Neuronal stem cell (in vitro differentiated cells): ENCODE results near the gene RFC2.

Source experiments
- DNase-seq: peaks from one replicate; pipeline ENCODE4 v3.0.0-alpha.2; 2013; ENCODE audit warnings: low spot score
- H2AFZ ChIP-seq: one replicate; pipeline ENCODE4 v1.6.1; 2013; ENCODE audit warnings: mild to moderate bottlenecking, low read length, inconsistent platforms
- H2AK5ac ChIP-seq: 2 replicates; pipeline ENCODE4 v1.6.1; 2013; ENCODE audit warnings: low read depth, mild to moderate bottlenecking, inconsistent platforms, low read length, moderate library complexity, mixed read lengths
- H2BK120ac ChIP-seq: 2 replicates; pipeline ENCODE4 v1.6.1; 2013; ENCODE audit warnings: low read depth, mild to moderate bottlenecking, inconsistent platforms, low read length, moderate library complexity, mixed read lengths
- H2BK12ac ChIP-seq: one replicate; pipeline ENCODE4 v1.6.1; 2013; ENCODE audit warnings: low read length, inconsistent platforms
- H2BK15ac ChIP-seq: 2 replicates; pipeline ENCODE4 v1.6.1; 2013; ENCODE audit warnings: mild to moderate bottlenecking, low read length, inconsistent platforms, mixed read lengths
- H2BK5ac ChIP-seq: one replicate; pipeline ENCODE4 v1.6.1; 2013; ENCODE audit warnings: inconsistent platforms, mild to moderate bottlenecking, low read length, moderate library complexity
- H3K14ac ChIP-seq: one replicate; pipeline ENCODE4 v1.6.1; 2013; ENCODE audit warnings: low read length, inconsistent platforms
- H3K18ac ChIP-seq: 2 replicates; pipeline ENCODE4 v1.6.1; 2013; ENCODE audit warnings: low read length, inconsistent platforms
- H3K23ac ChIP-seq: 2 replicates; pipeline ENCODE4 v1.6.1; 2013; ENCODE audit warnings: low read depth, mild to moderate bottlenecking, mixed read lengths, low read length, inconsistent platforms; ENCODE audit not compliant: poor library complexity
- H3K27ac ChIP-seq: replicated peaks from 3 replicates; pipeline ENCODE4 v1.5.1; 2013; ENCODE audit warnings: low read length, inconsistent platforms
- H3K27me3 ChIP-seq, 3 experiments: 2 replicates each; pipeline ENCODE4 v1.6.1; 2013; ENCODE audit warnings: low read length in 3 of 3, mild to moderate bottlenecking in 2 of 3, inconsistent platforms in 1 of 3, low read depth in 1 of 3, mixed read lengths in 1 of 3, moderate library complexity in 1 of 3; ENCODE audit not compliant: control insufficient read depth in 3 of 3, insufficient read depth in 3 of 3
- H3K36me3 ChIP-seq, 2 donors: replicated peaks in 1 of 2; 2 replicates each; pipeline ENCODE4 v1.6.1; 2013; ENCODE audit warnings: low read length in 2 of 2; ENCODE audit not compliant: control insufficient read depth in 2 of 2, insufficient read depth in 2 of 2
- H3K4ac ChIP-seq: 2 replicates; pipeline ENCODE4 v1.6.1; 2013; ENCODE audit warnings: inconsistent platforms, mild to moderate bottlenecking, low read length, moderate library complexity
- H3K4me1 ChIP-seq, 2 donors: 1 replicate in 1 of 2; 2 replicates in 1 of 2; pipeline ENCODE4 v1.6.1; 2013; ENCODE audit warnings: low read length in 2 of 2, low read depth in 1 of 2; ENCODE audit not compliant: control insufficient read depth in 2 of 2, insufficient read depth in 1 of 2
- H3K4me2 ChIP-seq: one replicate; pipeline ENCODE4 v1.6.1; 2013; ENCODE audit warnings: mild to moderate bottlenecking, low read length, inconsistent platforms; ENCODE audit not compliant: insufficient read depth, poor library complexity, severe bottlenecking
- H3K4me3 ChIP-seq, 2 donors: 2 replicates each; pipeline ENCODE4 v1.5.1; 2013; ENCODE audit warnings: low read length in 2 of 2, mild to moderate bottlenecking in 2 of 2, inconsistent platforms in 1 of 2, moderate library complexity in 1 of 2
- H3K79me1 ChIP-seq: one replicate; pipeline ENCODE4 v1.6.1; 2013; ENCODE audit warnings: low read depth, mild to moderate bottlenecking, inconsistent platforms, low read length, moderate library complexity
- H3K9ac ChIP-seq: one replicate; pipeline ENCODE4 v1.6.1; 2013; ENCODE audit warnings: mild to moderate bottlenecking, low read depth, low read length, inconsistent platforms; ENCODE audit not compliant: poor library complexity
- H3K9me3 ChIP-seq, 2 donors: replicated peaks in 1 of 2; 2 replicates each; pipeline versions ENCODE3 to v1.6.1; 2013; ENCODE audit warnings: low read length in 2 of 2, mild to moderate bottlenecking in 2 of 2, inconsistent platforms in 1 of 2, low read depth in 1 of 2, mixed read lengths in 1 of 2, moderate library complexity in 1 of 2; ENCODE audit not compliant: control insufficient read depth in 2 of 2, insufficient read depth in 1 of 2
- H4K8ac ChIP-seq: one replicate; pipeline ENCODE4 v1.6.1; 2013; ENCODE audit warnings: low read depth, mild to moderate bottlenecking, inconsistent platforms, low read length, moderate library complexity
- H4K91ac ChIP-seq: one replicate; pipeline ENCODE4 v1.6.1; 2013; ENCODE audit warnings: low read length, low read depth, mild to moderate bottlenecking, inconsistent platforms; ENCODE audit not compliant: poor library complexity
- WGBS, 2 donors: extraction: QIAGEN DNeasy Blood & Tissue Kit; methylation state at CpG; one replicate each; pipeline ENCODE4 v1.1.7; 2013; ENCODE audit warnings: missing lambda C conversion rate in 2 of 2, mixed read lengths in 1 of 2; ENCODE audit not compliant: insufficient read length in 2 of 2, insufficient replicate concordance in 1 of 2; ENCODE audit errors: extremely low coverage in 2 of 2; 5-methylcytosine and 5-hydroxymethylcytosine counted together

RFC2 gene

DNA sequence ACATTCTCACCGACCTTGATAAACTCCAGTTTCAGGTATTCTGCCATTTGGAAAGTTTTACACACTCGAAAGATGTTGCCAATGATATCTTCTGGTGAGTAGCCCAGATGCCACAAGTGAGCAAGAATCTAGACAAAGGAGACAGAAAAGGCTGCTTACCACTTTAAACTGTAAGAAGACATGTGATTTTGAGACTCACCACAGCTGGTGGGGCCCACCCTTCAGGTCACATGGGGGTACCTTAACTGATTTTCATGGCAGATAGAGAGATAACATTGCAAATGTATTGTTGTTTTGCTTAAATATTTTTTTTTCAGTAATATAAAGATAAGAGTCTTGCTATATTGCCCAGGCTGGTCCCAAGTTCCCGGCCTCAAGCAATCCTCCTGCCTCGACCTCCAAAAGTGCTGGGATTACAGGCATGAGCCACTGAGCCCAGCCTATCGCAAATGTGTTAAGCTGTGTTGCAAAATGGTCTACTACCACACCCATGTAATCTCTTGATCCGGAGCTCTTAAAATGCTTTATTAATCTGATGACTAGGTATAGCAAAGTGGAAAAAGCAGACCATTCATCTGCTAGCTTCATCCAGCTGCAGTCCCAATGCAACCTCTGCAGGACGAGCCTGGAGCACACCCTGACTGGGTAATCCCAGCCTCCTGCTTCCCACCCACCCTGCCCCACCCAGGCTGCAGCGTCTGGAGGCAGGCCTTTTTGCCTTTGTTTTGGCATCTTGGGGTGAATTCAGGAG, 18.5 kb downstream of the RFC2 start:
- no peaks in the 10 kb centered on the region for H3K79me1 ChIP-seq
- no peak overlapping the region for H3K4me3 ChIP-seq
- H2AFZ ChIP-seq, result no peak overlapping the region
- peaks cover 62 to 98% of the 10 kb centered on the region in 2 donors for H3K36me3 ChIP-seq
- H2BK120ac ChIP-seq, result no peak overlapping the region
- no CpG with 5 or more reads among the region's 8 CpGs for WGBS, 2 donors
- no peak overlapping the region for H3K18ac ChIP-seq
- H2AK5ac ChIP-seq, result no peak overlapping the region
- DNase-seq, result no peak
- H2BK15ac ChIP-seq, result no peak overlapping the region
- H2BK5ac ChIP-seq, result no peak overlapping the region
- H4K8ac ChIP-seq, result no peak overlapping the region
- H4K91ac ChIP-seq, result no peak overlapping the region
- peaks cover 0 to 2% of the 10 kb centered on the region in 2 donors for H3K9me3 ChIP-seq
- H2BK12ac ChIP-seq, result no peak overlapping the region
- no peaks in the 10 kb centered on the region for H3K27me3 ChIP-seq
- H3K4me1 ChIP-seq, result no peaks in the 10 kb centered on the region
- H3K9ac ChIP-seq, result no peak overlapping the region
- no peak overlapping the region for H3K4ac ChIP-seq
- no peak overlapping the region for H3K27ac ChIP-seq
- H3K14ac ChIP-seq, result no peak overlapping the region
- H3K4me2 ChIP-seq, result no peak overlapping the region
- H3K23ac ChIP-seq, result no peak overlapping the region

DNA sequence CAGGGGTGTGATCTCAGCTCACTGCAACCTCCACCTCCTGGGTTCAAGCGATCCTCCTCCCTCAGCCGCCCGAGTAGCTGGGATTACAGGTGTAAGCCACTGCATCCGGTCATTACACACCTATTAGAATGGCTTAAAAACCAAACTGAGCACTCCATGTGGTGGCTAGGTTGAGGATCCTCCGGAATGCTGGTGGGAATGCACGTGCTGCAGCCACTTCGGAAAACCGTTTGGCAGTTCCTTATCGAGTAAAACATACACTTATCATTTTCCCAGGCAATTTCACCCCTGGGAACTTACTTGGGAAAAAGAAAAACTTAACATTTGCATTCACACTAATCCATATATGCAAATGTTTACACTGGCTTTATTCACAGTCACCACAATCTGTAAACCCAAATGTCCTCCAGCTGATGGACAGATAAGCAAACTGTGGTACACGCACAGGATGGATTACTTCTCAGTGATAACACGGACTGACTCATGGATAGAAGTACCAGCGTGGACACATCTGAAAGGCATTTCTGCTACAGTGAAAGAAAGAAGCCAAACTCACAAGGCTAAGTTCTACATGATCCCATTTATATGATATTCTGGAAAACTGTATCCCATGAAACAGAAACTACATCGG, 20.4 kb downstream of the RFC2 start:
- no peak overlapping the region for H3K23ac ChIP-seq
- no peak overlapping the region for H2BK15ac ChIP-seq
- H3K4me1 ChIP-seq, result no peaks in the 10 kb centered on the region
- no peak overlapping the region for H2BK120ac ChIP-seq
- whole genome bisulfite sequencing, 2 donors, result no CpG with 5 or more reads among the region's 13 CpGs
- H2BK12ac ChIP-seq, result no peak overlapping the region
- H3K4ac ChIP-seq, result no peak overlapping the region
- no peak overlapping the region for H2AFZ ChIP-seq
- no peak overlapping the region for H3K4me2 ChIP-seq
- no peaks in the 10 kb centered on the region for H3K27me3 ChIP-seq
- H3K18ac ChIP-seq, result no peak overlapping the region
- H3K4me3 ChIP-seq, result no peak overlapping the region
- no peak overlapping the region for H2AK5ac ChIP-seq
- no peak overlapping the region for H3K27ac ChIP-seq
- H3K9me3 ChIP-seq, result peaks cover 0 to 2% of the 10 kb centered on the region in 2 donors
- DNase-seq, result no peak
- H2BK5ac ChIP-seq, result no peak overlapping the region
- H4K91ac ChIP-seq, result no peak overlapping the region
- H3K14ac ChIP-seq, result no peak overlapping the region
- peaks cover 62 to 96% of the 10 kb centered on the region in 2 donors for H3K36me3 ChIP-seq
- H4K8ac ChIP-seq, result no peak overlapping the region
- H3K79me1 ChIP-seq, result no peaks in the 10 kb centered on the region
- no peak overlapping the region for H3K9ac ChIP-seq

DNA sequence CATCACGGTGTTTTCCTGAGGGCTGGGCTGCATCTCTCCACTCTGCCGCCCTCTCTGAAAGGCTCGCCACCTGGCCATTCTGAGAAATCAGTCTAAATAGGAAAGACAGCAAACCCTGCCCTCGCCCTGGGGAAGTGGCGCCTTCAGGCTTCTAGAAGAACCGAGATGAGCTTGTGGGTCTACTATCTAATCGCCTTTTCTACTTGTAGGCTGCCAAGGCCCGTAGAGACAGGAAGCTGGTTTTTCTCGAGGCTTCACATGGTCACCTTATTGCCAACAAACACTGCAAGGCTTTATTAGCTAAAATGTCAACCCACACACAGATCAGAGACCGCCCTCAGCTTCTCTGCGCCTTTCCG, 23.0 kb downstream of the RFC2 start:
- Histone ChIP-seq H3K9ac (no peak overlapping the region), H2AK5ac (no peak overlapping the region), H3K18ac (no peak overlapping the region), H3K9me3 (no peaks in the 10 kb centered on the region), H3K4ac (no peak overlapping the region), H2BK120ac (no peak overlapping the region), H3K23ac (no peak overlapping the region), H3K4me3 (no peak overlapping the region), H4K8ac (no peak overlapping the region), H4K91ac (no peak overlapping the region), H2BK15ac (no peak overlapping the region), H2AFZ (no peak overlapping the region), H3K14ac (no peak overlapping the region), H3K4me1 (no peaks in the 10 kb centered on the region), H2BK5ac (no peak overlapping the region), H3K36me3 (peaks cover 49 to 87% of the 10 kb centered on the region in 2 donors), H3K27ac (no peak overlapping the region), H3K27me3 (no peaks in the 10 kb centered on the region), H2BK12ac (no peak overlapping the region), H3K4me2 (no peak overlapping the region), H3K79me1 (no peaks in the 10 kb centered on the region)
- DNase-seq, result no peak
- WGBS, 2 donors, result no CpG with 5 or more reads among the region's 12 CpGs

DNA sequence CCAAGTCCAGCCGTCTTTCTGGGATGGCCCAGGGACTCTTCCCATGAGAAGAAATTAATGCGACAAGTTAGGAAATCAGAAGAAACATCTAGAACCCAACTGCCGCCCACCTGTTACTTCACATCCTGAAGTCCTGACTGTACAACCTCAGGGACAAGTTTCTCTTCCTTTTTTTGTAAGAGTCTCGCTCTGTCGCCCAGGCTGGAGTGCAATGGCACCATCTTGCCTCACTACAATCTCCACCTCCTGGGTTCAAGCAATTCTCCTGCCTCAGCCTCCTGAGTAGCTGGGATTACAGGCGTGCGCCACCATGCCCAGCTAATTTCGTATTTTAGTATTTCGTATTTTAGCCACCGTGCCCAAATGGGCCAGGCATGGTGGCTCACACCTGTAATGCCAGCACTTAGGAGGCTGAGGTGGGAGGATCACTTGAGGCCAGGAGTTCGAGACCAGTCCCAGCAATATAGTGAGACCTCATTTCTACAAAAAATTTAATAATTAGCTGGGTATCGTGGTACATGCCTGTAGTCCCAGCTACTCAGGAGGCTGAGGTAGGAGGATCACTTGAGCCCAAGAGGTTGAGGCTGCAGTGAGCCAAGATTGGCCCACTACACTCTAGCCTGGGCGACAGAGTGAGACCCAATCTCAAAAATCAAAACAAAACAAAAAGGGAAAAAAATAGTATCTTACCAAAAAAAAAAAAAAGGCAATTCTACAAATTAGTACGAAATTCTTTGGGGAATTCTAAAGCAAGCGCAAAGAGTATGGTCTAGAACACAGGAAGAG, 23.6 kb downstream of the RFC2 start:
- no CpG with 5 or more reads among the region's 15 CpGs for WGBS, 2 donors
- Histone ChIP-seq H3K9ac (no peak overlapping the region), H3K9me3 (no peaks in the 10 kb centered on the region), H3K79me1 (no peaks in the 10 kb centered on the region), H3K18ac (no peak overlapping the region), H3K27ac (no peak overlapping the region), H3K23ac (no peak overlapping the region), H3K4ac (no peak overlapping the region), H3K4me3 (no peak overlapping the region), H2BK120ac (no peak overlapping the region), H3K14ac (no peak overlapping the region), H3K4me2 (no peak overlapping the region), H2AK5ac (no peak overlapping the region), H3K36me3 (peaks cover 46 to 87% of the 10 kb centered on the region in 2 donors), H2BK5ac (no peak overlapping the region), H3K27me3 (no peaks in the 10 kb centered on the region), H2BK15ac (no peak overlapping the region), H4K8ac (no peak overlapping the region), H2AFZ (no peak overlapping the region), H3K4me1 (no peaks in the 10 kb centered on the region), H2BK12ac (no peak overlapping the region), H4K91ac (no peak overlapping the region)
- no peak for DNase-seq
